HEK293 (cell line): ENCODE measurements around the gene SDR42E1.

Source experiments
- CTCF ChIA-PET: fragments of 350-600 bp; formaldehyde crosslinking; extraction: SDS; loops from one replicate; lab custom pipeline; 2021; ENCODE audit warnings: antibody characterized with exemption; lab: Yijun Ruan, JAX
- POLR2A ChIA-PET: fragments of 300-600 bp; formaldehyde crosslinking; extraction: SDS; loops from one replicate; lab custom pipeline; 2020; ENCODE audit warnings: antibody characterized with exemption, inconsistent platforms; lab: Yijun Ruan, JAX
- H3K27ac ChIP-seq: fragments of 200-500 bp; sonication (Bioruptor generic); 2 replicates; pipeline ENCODE4 v1.5.1; 2014; ENCODE audit warnings: low read depth, low read length, control low read depth, inconsistent platforms; ENCODE audit errors: extremely low read depth
- H3K36me3 ChIP-seq, 2 experiments: fragments of 200-500 bp in 1 of 2; sonication (Bioruptor generic) in 1 of 2; 1 replicate in 1 of 2; 2 replicates in 1 of 2; pipeline ENCODE4 v1.5.1; 2014 to 2017; ENCODE audit warnings: inconsistent platforms in 2 of 2, low read length in 2 of 2; ENCODE audit not compliant: control insufficient read depth in 2 of 2, insufficient read depth in 1 of 2
- H3K4me1 ChIP-seq: fragments of 200-500 bp; sonication (Bioruptor generic); 2 replicates; pipeline ENCODE4 v1.5.1; 2014; ENCODE audit warnings: mild to moderate bottlenecking, low read length, inconsistent platforms; ENCODE audit not compliant: control insufficient read depth, insufficient read depth
- H3K4me3 ChIP-seq: 2 replicates; pipeline ENCODE4 v1.5.1; 2011; ENCODE audit warnings: low read depth, mild to moderate bottlenecking, control low read depth, low read length, moderate library complexity
- H3K9me3 ChIP-seq: fragments of 200-500 bp; sonication (Bioruptor generic); 2 replicates; pipeline ENCODE4 v1.5.1; 2014; ENCODE audit warnings: low read depth, low read length, inconsistent platforms; ENCODE audit not compliant: control insufficient read depth, insufficient read depth
- ZNF558 ChIP-seq: fragments of 450-650 bp; formaldehyde crosslinking; IDR thresholded peaks from 2 replicates; pipeline ENCODE4 v1.5.1; 2016; ENCODE audit warnings: missing biosample characterization, missing genetic modification characterization
- TF ChIP-seq, protein P1 (sequence below): fragments of 450-650 bp; formaldehyde crosslinking; IDR thresholded peaks from 2 replicates; pipeline ENCODE4 v1.5.1; 2016; ENCODE audit warnings: missing biosample characterization, missing genetic modification characterization, borderline replicate concordance
- TF ChIP-seq, protein P2 (sequence below): fragments of 450-650 bp; formaldehyde crosslinking; conservative IDR thresholded peaks from 2 replicates; pipeline ENCODE4 v1.5.1; 2016; ENCODE audit warnings: low read depth, missing biosample characterization, missing genetic modification characterization
- TF ChIP-seq, protein P3 (sequence below): sonication (generic); formaldehyde crosslinking; IDR thresholded peaks from 2 replicates; pipeline ENCODE4 v1.8.1; 2022; ENCODE audit warnings: mild to moderate bottlenecking, moderate library complexity, missing genetic modification reagents
- TF ChIP-seq, protein P4 (sequence below): fragments of 450-650 bp; formaldehyde crosslinking; IDR thresholded peaks from 2 replicates; pipeline ENCODE4 v1.5.1; 2016; ENCODE audit warnings: missing biosample characterization, missing genetic modification characterization, low read depth
- TF ChIP-seq, protein P5 (sequence below): fragments of 450-650 bp; IDR thresholded peaks from 2 replicates; pipeline ENCODE4 v1.5.1; 2018; ENCODE audit warnings: missing biosample characterization, mild to moderate bottlenecking, missing genetic modification characterization

The SDR42E1 gene

DNA sequence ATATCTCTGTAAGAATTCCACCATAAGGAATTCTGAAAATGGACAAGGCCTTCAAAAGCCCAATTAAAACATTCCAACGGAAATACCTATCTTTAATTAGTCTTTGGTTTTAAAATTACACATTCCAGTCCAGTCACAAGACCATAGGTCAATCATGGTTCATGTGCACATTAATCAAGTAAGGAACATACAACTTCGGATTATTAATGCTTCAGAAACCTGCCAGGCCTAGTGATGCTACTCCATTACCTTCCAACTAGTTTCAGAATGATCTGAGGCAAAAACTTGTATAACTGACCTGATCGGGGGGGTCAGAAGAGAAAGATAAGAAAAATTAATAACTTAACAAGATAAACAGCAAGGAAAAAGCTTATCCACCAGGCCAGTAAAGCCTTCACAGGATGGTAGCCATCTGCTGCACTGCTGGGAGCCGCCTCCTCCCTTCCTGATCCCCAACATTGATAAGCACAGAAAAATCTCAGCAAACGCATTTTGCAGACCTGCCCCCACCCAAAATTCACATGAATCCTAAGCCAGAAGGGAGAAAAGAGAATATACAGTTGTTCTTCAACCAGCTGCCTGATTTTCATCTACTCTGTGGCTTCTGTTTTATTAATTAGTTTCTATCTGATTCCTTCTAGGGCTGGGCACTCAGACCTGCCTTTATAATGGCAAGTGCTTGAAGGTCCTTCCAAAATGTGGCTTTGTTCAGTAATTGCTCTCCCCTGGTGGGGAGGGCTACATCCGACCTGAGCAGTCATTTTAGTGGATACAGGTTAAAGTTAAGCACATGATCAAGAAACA is 6.0 kb downstream of the SDR42E1 start:
- H3K9me3 ChIP-seq: no peaks in the 10 kb centered on the region
- H3K36me3 ChIP-seq: no peaks in the 10 kb centered on the region
- TF ChIP-seq, protein P1, sequence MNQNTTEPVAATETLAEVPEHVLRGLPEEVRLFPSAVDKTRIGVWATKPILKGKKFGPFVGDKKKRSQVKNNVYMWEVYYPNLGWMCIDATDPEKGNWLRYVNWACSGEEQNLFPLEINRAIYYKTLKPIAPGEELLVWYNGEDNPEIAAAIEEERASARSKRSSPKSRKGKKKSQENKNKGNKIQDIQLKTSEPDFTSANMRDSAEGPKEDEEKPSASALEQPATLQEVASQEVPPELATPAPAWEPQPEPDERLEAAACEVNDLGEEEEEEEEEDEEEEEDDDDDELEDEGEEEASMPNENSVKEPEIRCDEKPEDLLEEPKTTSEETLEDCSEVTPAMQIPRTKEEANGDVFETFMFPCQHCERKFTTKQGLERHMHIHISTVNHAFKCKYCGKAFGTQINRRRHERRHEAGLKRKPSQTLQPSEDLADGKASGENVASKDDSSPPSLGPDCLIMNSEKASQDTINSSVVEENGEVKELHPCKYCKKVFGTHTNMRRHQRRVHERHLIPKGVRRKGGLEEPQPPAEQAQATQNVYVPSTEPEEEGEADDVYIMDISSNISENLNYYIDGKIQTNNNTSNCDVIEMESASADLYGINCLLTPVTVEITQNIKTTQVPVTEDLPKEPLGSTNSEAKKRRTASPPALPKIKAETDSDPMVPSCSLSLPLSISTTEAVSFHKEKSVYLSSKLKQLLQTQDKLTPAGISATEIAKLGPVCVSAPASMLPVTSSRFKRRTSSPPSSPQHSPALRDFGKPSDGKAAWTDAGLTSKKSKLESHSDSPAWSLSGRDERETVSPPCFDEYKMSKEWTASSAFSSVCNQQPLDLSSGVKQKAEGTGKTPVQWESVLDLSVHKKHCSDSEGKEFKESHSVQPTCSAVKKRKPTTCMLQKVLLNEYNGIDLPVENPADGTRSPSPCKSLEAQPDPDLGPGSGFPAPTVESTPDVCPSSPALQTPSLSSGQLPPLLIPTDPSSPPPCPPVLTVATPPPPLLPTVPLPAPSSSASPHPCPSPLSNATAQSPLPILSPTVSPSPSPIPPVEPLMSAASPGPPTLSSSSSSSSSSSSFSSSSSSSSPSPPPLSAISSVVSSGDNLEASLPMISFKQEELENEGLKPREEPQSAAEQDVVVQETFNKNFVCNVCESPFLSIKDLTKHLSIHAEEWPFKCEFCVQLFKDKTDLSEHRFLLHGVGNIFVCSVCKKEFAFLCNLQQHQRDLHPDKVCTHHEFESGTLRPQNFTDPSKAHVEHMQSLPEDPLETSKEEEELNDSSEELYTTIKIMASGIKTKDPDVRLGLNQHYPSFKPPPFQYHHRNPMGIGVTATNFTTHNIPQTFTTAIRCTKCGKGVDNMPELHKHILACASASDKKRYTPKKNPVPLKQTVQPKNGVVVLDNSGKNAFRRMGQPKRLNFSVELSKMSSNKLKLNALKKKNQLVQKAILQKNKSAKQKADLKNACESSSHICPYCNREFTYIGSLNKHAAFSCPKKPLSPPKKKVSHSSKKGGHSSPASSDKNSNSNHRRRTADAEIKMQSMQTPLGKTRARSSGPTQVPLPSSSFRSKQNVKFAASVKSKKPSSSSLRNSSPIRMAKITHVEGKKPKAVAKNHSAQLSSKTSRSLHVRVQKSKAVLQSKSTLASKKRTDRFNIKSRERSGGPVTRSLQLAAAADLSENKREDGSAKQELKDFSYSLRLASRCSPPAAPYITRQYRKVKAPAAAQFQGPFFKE (tag by site-specific recombination): no peak
- no peak for TF ChIP-seq ZNF558 (tag by site-specific recombination)
- TF ChIP-seq, protein P2, sequence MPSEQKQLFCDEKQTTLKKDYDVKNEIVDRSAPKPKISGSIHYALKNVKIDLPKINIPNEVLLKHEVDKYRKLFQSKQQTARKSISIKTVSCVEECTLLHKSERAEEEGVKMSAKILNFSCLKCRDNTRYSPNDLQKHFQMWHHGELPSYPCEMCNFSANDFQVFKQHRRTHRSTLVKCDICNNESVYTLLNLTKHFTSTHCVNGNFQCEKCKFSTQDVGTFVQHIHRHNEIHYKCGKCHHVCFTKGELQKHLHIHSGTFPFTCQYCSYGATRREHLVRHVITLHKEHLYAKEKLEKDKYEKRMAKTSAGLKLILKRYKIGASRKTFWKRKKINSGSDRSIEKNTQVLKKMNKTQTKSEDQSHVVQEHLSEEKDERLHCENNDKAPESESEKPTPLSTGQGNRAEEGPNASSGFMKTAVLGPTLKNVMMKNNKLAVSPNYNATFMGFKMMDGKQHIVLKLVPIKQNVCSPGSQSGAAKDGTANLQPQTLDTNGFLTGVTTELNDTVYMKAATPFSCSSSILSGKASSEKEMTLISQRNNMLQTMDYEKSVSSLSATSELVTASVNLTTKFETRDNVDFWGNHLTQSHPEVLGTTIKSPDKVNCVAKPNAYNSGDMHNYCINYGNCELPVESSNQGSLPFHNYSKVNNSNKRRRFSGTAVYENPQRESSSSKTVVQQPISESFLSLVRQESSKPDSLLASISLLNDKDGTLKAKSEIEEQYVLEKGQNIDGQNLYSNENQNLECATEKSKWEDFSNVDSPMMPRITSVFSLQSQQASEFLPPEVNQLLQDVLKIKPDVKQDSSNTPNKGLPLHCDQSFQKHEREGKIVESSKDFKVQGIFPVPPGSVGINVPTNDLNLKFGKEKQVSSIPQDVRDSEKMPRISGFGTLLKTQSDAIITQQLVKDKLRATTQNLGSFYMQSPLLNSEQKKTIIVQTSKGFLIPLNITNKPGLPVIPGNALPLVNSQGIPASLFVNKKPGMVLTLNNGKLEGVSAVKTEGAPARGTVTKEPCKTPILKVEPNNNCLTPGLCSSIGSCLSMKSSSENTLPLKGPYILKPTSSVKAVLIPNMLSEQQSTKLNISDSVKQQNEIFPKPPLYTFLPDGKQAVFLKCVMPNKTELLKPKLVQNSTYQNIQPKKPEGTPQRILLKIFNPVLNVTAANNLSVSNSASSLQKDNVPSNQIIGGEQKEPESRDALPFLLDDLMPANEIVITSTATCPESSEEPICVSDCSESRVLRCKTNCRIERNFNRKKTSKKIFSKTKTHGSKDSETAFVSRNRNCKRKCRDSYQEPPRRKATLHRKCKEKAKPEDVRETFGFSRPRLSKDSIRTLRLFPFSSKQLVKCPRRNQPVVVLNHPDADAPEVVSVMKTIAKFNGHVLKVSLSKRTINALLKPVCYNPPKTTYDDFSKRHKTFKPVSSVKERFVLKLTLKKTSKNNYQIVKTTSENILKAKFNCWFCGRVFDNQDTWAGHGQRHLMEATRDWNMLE (tag by site-specific recombination): no peak
- TF ChIP-seq, protein P3, sequence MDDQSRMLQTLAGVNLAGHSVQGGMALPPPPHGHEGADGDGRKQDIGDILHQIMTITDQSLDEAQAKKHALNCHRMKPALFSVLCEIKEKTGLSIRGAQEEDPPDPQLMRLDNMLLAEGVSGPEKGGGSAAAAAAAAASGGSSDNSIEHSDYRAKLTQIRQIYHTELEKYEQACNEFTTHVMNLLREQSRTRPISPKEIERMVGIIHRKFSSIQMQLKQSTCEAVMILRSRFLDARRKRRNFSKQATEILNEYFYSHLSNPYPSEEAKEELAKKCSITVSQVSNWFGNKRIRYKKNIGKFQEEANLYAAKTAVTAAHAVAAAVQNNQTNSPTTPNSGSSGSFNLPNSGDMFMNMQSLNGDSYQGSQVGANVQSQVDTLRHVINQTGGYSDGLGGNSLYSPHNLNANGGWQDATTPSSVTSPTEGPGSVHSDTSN: no peak
- TF ChIP-seq, all 188 proteins: peak for 0
- CTCF ChIA-PET: interaction anchor here (0.6 kb wide), 1 partner anchor 519 kb away, joined by 3 read pairs; no protein-coding TSS in a partner anchor
- Histone ChIP-seq H3K4me1 (no peaks in the 10 kb centered on the region), H3K4me3 (no peak overlapping the region), H3K27ac (no peak overlapping the region)
- POLR2A ChIA-PET: no interaction called here

DNA sequence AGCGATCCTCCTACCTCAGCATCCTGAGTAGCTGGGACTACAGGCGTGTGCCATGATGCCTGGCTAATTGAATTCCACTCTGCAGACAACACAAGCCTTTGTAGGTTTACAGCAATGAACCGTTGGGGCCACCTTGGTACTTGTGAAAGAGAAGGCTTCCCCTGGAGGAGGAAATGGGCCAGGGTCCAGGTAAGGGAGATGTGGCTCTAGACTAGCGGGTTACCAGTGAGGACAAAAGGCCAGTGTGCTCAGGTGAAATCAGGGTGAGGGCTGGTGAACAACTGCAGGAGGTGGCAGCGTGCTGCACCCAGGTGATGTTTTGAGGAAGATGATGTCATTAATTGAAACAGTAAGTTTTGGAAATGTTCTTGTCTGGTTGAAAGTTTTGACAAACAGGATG is 6.7 kb downstream of the SDR42E1 start:
- H3K4me1 ChIP-seq: no peaks in the 10 kb centered on the region
- H3K36me3 ChIP-seq: no peaks in the 10 kb centered on the region
- H3K27ac ChIP-seq: no peak overlapping the region
- no peaks in the 10 kb centered on the region for H3K9me3 ChIP-seq
- ChIA-PET POLR2A (no interaction called here), CTCF (interaction anchor here (0.6 kb wide), 1 partner anchor 519 kb away, joined by 3 read pairs; no protein-coding TSS in a partner anchor)
- TF ChIP-seq, protein P4, sequence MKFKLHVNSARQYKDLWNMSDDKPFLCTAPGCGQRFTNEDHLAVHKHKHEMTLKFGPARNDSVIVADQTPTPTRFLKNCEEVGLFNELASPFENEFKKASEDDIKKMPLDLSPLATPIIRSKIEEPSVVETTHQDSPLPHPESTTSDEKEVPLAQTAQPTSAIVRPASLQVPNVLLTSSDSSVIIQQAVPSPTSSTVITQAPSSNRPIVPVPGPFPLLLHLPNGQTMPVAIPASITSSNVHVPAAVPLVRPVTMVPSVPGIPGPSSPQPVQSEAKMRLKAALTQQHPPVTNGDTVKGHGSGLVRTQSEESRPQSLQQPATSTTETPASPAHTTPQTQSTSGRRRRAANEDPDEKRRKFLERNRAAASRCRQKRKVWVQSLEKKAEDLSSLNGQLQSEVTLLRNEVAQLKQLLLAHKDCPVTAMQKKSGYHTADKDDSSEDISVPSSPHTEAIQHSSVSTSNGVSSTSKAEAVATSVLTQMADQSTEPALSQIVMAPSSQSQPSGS: 0 out of 2 replicates have a peak, but pooled peaks have one; percentile 31
- TF ChIP-seq, protein P5, sequence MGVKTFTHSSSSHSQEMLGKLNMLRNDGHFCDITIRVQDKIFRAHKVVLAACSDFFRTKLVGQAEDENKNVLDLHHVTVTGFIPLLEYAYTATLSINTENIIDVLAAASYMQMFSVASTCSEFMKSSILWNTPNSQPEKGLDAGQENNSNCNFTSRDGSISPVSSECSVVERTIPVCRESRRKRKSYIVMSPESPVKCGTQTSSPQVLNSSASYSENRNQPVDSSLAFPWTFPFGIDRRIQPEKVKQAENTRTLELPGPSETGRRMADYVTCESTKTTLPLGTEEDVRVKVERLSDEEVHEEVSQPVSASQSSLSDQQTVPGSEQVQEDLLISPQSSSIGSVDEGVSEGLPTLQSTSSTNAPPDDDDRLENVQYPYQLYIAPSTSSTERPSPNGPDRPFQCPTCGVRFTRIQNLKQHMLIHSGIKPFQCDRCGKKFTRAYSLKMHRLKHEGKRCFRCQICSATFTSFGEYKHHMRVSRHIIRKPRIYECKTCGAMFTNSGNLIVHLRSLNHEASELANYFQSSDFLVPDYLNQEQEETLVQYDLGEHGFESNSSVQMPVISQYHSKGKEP (tag by site-specific recombination): no peak
- no peak overlapping the region for H3K4me3 ChIP-seq
